ENCODE data around the gene SIGLEC1. TPM values are rescaled to one million over a fixed set of nuclear protein-coding genes. Genes with fewer than 3 reads are reported as not detected.

The SIGLEC1 gene
- total RNA-seq, 1 experiment from 2014 or later = not detected

DNA sequence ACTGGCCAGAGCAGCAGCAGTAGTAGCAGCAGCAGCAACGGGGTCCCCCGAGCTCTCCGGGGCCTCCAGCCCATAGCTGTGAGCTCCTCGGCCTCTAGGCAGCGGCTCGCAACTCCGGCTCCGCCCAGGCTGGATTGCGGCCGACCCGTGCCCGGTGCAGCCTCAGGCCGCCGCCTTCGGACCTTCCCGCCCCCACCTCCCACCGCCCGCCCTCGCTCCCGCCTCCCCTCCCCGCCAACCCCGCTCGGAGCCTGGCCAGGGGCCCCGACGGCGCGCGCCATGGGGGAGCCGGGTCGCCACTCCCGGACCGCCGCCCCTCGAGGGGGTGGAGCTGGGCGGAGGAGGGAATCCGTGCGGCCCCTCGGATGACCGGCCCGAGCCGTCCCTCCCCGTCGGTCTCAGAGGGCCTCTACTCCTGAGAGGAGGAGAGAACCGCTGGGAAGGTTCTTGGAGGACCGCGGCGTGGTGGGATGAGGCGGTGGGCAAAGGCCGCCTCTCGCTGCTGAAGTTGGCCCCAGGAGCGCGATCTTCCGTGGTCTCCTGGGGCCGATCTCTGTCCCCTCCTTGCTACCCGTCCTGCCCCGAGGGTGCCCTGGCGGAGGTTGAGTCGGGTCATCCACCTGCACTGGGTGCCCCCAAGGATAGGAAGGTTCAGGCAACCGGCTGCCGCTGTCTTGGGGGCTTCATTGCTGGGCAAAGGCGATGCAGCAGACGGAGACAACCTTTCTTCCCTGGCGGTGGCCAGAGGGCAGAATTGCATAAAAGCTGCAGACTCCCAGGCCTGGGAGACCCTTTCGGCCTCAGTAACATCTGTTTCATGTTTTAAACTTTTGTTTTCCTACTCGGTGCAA lies 30.2 kb downstream of the SIGLEC1 start, which contains the start of gene ADAM33:
ADAM33 (minus strand) TSS at position 80 of the 851 bp plus-strand sequence; CDS start at position 74, 6 bp downstream.
- no TSS peak for BruUV-seq (replicated peaks)
- TF ChIP-seq, protein P1, sequence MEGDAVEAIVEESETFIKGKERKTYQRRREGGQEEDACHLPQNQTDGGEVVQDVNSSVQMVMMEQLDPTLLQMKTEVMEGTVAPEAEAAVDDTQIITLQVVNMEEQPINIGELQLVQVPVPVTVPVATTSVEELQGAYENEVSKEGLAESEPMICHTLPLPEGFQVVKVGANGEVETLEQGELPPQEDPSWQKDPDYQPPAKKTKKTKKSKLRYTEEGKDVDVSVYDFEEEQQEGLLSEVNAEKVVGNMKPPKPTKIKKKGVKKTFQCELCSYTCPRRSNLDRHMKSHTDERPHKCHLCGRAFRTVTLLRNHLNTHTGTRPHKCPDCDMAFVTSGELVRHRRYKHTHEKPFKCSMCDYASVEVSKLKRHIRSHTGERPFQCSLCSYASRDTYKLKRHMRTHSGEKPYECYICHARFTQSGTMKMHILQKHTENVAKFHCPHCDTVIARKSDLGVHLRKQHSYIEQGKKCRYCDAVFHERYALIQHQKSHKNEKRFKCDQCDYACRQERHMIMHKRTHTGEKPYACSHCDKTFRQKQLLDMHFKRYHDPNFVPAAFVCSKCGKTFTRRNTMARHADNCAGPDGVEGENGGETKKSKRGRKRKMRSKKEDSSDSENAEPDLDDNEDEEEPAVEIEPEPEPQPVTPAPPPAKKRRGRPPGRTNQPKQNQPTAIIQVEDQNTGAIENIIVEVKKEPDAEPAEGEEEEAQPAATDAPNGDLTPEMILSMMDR (IDR thresholded peaks at IDR 0.05; ENCODE audit: insufficient read depth in 1 of 2, low read depth in 1 of 2, low read length in 1 of 2, severe bottlenecking in 1 of 2, unreplicated experiment in 1 of 2) = no peak
- H3K27me3 ChIP-seq (replicated peaks; ENCODE audit: control insufficient read depth, insufficient read depth, low read length) = no peaks in the 10 kb centered on the region
- ChIA-PET CTCF (interaction anchor here (0.6 to 1.1 kb wide), 6 partner anchors 14 to 886 kb away, joined by 3 to 7 read pairs (median 4); no protein-coding TSS in a partner anchor), POLR2A (no interaction called here)
- H3K36me3 ChIP-seq (ENCODE audit: control insufficient read depth, insufficient read depth, low read length) = no peaks in the 10 kb centered on the region
- Mint-ChIP-seq H3K36me3 (ENCODE audit: insufficient read depth, unreplicated experiment) (no peaks in the 10 kb centered on the region), H3K4me1 (ENCODE audit: low read depth, unreplicated experiment) (peaks cover 5% of the 10 kb centered on the region), H3K9me3 (ENCODE audit: unreplicated experiment) (no peaks in the 10 kb centered on the region), H3K27ac (ENCODE audit: unreplicated experiment) (no peak within 1 kb of the TSS), H3K4me3 (ENCODE audit: unreplicated experiment) (peak within 1 kb of the TSS; percentile 49), H3K27me3 (ENCODE audit: insufficient read depth, unreplicated experiment) (no peaks in the 10 kb centered on the region)
- intact Hi-C loops (cut with micrococcal nuclease; ENCODE audit: unreplicated experiment) = no loop called here
- no peaks in the 10 kb centered on the region for H3K9me3 ChIP-seq
- no peak for DNase-seq
- H3K4me3 ChIP-seq (ENCODE audit: low read depth, low read length) = 0 out of 2 replicates have a peak within 1 kb of the TSS, but pooled peaks have one; percentile 15
- H3K4me1 ChIP-seq = no peaks in the 10 kb centered on the region

- H3K27ac Mint-ChIP-seq (ENCODE audit: unreplicated experiment) = no peak overlapping the region
- no peaks in the 10 kb centered on the region for H3K36me3 Mint-ChIP-seq (ENCODE audit: insufficient read depth, unreplicated experiment)
- H3K4me1 Mint-ChIP-seq (ENCODE audit: low read depth, unreplicated experiment) = no peaks in the 10 kb centered on the region
- peak overlapping the region; percentile 49 for H3K4me3 Mint-ChIP-seq (ENCODE audit: unreplicated experiment)
- H3K9me3 Mint-ChIP-seq (ENCODE audit: unreplicated experiment) = no peaks in the 10 kb centered on the region
- no peak for DNase-seq
- peaks cover 3% of the 10 kb centered on the region for H3K27me3 Mint-ChIP-seq (ENCODE audit: insufficient read depth, unreplicated experiment)
- POLR2A ChIA-PET = no interaction called here
- TF ChIP-seq, protein P1 (IDR thresholded peaks at IDR 0.05; ENCODE audit: insufficient read depth in 1 of 2, low read depth in 1 of 2, low read length in 1 of 2, severe bottlenecking in 1 of 2, unreplicated experiment in 1 of 2) = no peak
- BruUV-seq (replicated peaks) = no TSS peak
- CTCF ChIA-PET = interaction anchor here (0.6 to 1.1 kb wide), 3 partner anchors 13 to 119 kb away, joined by 3 to 5 read pairs (median 3); no protein-coding TSS in a partner anchor
- Histone ChIP-seq H3K27me3 (replicated peaks; ENCODE audit: control insufficient read depth, insufficient read depth, low read length) (no peaks in the 10 kb centered on the region), H3K4me3 (ENCODE audit: low read depth, low read length) (0 out of 2 replicates have a peak overlapping the region, but pooled peaks have one; percentile 15), H3K4me1 (no peaks in the 10 kb centered on the region), H3K36me3 (ENCODE audit: control insufficient read depth, insufficient read depth, low read length) (no peaks in the 10 kb centered on the region), H3K9me3 (no peaks in the 10 kb centered on the region)
- intact Hi-C loops (cut with micrococcal nuclease; ENCODE audit: unreplicated experiment) = no loop called here
Measured at GRCh38 chr20:3681352-3681930, 31.0 kb downstream of the SIGLEC1 start.

- Mint-ChIP-seq H3K4me3 (ENCODE audit: unreplicated experiment) (peak overlapping the region; percentile 49), H3K4me1 (ENCODE audit: low read depth, unreplicated experiment) (no peaks in the 10 kb centered on the region), H3K27me3 (ENCODE audit: insufficient read depth, unreplicated experiment) (peaks cover 6% of the 10 kb centered on the region), H3K9me3 (ENCODE audit: unreplicated experiment) (no peaks in the 10 kb centered on the region), H3K36me3 (ENCODE audit: insufficient read depth, unreplicated experiment) (no peaks in the 10 kb centered on the region), H3K27ac (ENCODE audit: unreplicated experiment) (no peak overlapping the region)
- Histone ChIP-seq H3K4me3 (ENCODE audit: low read depth, low read length) (no peak overlapping the region), H3K36me3 (ENCODE audit: control insufficient read depth, insufficient read depth, low read length) (no peaks in the 10 kb centered on the region), H3K4me1 (no peaks in the 10 kb centered on the region), H3K9me3 (no peaks in the 10 kb centered on the region), H3K27me3 (replicated peaks; ENCODE audit: control insufficient read depth, insufficient read depth, low read length) (no peaks in the 10 kb centered on the region)
- BruUV-seq (replicated peaks) = no TSS peak
- ChIA-PET POLR2A (no interaction called here), CTCF (interaction anchor here (1.3 kb wide), 1 partner anchor 30 kb away, joined by 3 read pairs; no protein-coding TSS in a partner anchor)
- DNase-seq = no peak
- intact Hi-C loops (cut with micrococcal nuclease; ENCODE audit: unreplicated experiment) = no loop called here
- TF ChIP-seq, protein P1 (IDR thresholded peaks at IDR 0.05; ENCODE audit: insufficient read depth in 1 of 2, low read depth in 1 of 2, low read length in 1 of 2, severe bottlenecking in 1 of 2, unreplicated experiment in 1 of 2) = no peak
Measured at GRCh38 chr20:3680701-3681351, 31.6 kb downstream of the SIGLEC1 start.

Measured in Caco-2 (cell line).